ENCODE measurements around the gene DOCK4. TPM values are rescaled to one million over a fixed set of nuclear protein-coding genes. Genes with fewer than 3 reads are reported as not detected.

Gene DOCK4
- total RNA-seq, 1 donor from 2014 or later = 16.8 TPM

DNA sequence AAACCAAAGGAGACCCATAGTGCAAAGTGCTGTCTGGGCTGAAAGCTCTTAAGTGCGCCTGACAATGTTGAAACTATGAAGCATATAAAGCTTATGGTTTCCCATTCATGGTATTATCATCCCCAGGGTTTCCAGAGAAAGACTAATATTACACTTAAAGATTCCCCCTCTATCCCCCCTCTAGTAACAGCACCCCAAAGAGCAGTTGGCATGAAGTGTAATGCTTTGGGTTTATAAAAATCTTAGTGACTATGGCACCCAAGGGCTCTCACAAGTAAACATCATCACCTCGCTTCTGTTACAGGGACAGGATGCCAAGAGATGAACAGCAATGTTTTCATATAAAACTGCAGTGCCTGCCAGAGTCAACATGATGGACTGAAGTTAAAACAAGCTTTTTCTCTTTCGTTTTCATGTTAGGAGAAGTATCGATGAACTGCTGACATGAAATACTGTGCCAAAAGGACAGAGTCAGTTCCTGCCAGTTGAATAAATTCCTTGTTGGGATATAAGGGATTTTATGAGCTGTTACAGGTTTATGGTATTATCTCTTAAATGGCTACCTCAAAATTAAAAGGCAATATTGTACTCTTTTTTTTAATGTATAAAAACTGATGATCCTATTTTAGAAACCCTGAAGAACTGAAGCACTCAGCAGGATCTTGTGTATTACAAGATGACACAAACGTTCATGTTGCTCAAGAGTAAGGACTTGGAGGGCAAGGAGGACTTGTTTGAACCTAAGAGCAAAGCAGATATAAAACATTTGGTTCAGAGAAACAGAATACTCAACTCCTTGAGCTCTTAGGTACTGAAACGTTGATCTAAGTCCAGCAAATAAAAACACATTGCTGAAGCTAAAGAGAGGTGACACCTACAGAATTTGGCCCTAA, 440.2 kb downstream of the DOCK4 start:
- DNase-seq (ENCODE audit: missing footprints) = no peak
- no peak for ATAC-seq
- intact Hi-C loops (cut with DNase I) = loop anchor here (10.0 kb wide), 1 partner anchor 439 kb away; the partner anchor contains the start of genes DOCK4 and ZNF277

DNA sequence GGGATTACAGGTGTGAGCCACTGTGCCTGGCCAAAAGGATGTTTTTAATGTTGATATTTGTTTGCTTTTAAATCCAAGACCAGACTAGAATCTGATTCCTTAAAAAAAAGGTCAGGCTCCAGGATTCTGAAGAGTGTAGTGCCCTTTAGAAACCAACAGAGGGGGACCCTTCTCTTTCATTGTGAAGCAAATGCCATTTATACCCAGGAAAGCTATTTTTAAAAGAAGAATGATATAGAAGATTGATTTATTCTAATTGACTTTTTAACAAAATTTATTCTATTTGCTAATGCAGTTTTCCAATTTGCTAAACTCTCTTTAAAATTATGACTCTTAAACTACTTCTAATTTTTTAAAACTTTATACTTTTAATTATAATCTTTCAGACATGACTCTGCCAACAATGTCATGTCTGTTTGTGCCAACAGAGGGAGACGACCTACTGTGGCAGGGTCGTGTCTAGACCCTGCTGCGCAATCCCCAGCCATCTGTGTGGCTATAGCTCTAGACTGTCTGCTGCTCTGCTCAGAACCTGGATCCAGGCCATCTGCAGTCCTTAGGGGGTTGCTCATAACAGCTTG, 442.9 kb downstream of the DOCK4 start:
- DNase-seq (ENCODE audit: missing footprints) (no peak), ATAC-seq (peak; percentile 57)
- intact Hi-C loops (cut with DNase I) = loop anchor here (5.0 to 10.0 kb wide), 2 partner anchors 94 to 441 kb away; partner anchors contain the start of genes DOCK4 and ZNF277

DNA sequence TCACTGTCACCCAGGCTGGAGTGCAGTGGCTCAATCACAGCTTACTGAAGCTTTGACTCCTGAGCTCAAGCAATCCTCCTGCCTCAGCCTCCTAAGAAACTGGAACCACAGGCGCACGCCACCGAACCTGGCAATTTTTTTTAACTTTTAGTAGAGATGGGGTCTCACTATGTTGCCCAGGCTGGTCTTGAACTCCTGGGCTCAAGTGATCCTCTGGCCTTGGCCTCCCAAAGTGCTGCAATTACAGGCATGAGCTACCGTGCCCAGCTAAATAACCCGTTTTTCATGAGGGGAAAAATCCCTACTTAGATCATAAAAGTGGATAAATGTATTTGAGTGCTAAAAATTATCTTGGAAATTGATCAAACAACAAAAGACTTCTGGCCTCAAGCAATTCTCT, 443.4 kb downstream of the DOCK4 start:
- DNase-seq (ENCODE audit: missing footprints) (no peak), ATAC-seq (no peak)
- intact Hi-C loops (cut with DNase I) = loop anchor here (5.0 to 10.0 kb wide), 2 partner anchors 95 to 442 kb away; partner anchors contain the start of genes DOCK4 and ZNF277

DNA sequence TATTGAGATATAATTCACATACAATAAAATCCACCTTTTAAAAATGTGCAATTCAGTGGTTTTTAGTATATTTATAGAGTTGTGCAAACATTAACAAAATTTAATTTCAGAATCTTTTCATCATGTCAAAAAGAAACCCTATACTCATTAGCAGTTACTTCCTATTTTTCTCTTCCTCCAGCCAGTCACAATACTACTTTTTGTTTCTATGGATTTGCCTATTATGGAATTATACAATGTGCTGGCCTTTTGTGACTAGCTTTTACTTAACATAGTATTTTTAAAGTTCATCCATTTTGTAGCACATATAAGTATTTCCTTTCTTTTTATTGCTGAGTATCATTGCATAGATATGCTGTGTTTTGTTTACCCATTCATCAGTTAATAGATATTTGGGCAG, 444.0 kb downstream of the DOCK4 start:
- intact Hi-C loops (cut with DNase I) = loop anchor here (5.0 to 10.0 kb wide), 2 partner anchors 95 to 443 kb away; partner anchors contain the start of genes DOCK4 and ZNF277
- ATAC-seq (no peak), DNase-seq (ENCODE audit: missing footprints) (no peak)

DNA sequence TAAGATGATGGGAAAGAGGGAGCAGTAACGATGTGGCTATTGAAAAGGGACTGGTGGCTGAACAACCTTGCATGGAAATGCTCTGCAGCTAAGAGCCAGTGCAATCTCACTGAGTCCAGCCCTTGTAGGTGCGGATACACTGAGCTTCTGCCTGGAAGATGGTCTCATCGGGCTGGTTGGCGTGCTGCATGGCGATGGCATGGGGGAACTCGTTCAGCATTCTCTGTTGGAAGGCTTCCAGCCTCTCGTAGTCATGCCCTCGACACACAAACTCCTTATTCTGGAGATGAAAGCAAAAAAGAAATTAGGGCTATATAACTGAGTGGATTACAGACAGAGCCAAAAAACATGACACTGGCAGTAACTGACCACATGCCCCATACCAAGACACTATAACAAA, 446.2 kb downstream of the DOCK4 start:
- intact Hi-C loops (cut with DNase I) = loop anchor here (5.0 to 10.0 kb wide), 2 partner anchors 97 to 445 kb away; partner anchors contain the start of genes DOCK4 and ZNF277
- no peak for ATAC-seq
- no peak for DNase-seq (ENCODE audit: missing footprints)

DNA sequence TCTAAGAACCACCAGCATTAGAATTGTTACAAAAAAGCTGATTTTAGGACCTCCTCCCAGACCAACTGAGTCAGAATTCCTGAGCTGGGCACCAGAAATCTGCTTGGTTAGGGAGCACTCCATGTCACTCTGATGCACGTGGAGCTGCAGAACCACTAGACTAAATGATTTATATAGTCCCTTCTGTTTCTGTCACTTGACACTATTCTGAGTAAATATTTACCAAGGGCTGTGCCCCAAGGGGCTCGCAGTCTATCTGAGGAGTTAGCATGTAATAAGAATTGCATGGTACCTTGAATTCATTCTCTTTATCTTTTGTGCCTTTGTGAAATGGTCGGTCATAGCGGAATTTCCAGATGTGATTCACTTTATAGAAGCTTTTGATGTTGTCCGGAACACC, 447.9 kb downstream of the DOCK4 start:
- no peak for DNase-seq (ENCODE audit: missing footprints)
- intact Hi-C loops (cut with DNase I) = loop anchor here (5.0 kb wide), 1 partner anchor 654 kb away; no protein-coding TSS in a partner anchor
- ATAC-seq = no peak

DNA sequence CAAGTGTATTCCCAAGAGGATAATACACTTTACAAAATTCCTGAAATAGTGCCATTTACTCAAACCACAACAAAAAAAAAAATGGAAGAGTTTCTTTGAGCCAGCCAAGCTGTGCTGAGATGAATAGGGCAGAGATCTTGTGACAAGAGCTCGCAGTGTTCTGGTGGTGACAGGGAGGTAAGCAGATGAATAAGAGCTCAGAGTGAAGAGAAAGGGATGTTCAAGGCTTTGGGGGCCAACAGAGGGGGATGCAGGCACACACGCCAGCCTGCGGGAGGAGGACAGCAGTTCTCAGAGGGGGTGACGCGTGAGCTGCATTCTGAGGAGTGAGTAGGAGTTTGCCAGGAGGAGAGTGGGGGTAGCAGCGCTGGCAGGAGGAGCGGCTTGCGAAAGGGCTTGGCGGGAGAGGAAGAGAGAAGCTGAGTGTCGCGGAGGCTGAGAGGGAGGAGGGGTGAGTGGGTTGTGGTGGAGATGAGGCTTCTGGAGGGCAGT, 449.5 kb downstream of the DOCK4 start:
- intact Hi-C loops (cut with DNase I) = loop anchor here (5.0 kb wide), 1 partner anchor 656 kb away; no protein-coding TSS in a partner anchor
- peak; percentile 90 for ATAC-seq
- DNase-seq (ENCODE audit: missing footprints) = peak; percentile 87

DNA sequence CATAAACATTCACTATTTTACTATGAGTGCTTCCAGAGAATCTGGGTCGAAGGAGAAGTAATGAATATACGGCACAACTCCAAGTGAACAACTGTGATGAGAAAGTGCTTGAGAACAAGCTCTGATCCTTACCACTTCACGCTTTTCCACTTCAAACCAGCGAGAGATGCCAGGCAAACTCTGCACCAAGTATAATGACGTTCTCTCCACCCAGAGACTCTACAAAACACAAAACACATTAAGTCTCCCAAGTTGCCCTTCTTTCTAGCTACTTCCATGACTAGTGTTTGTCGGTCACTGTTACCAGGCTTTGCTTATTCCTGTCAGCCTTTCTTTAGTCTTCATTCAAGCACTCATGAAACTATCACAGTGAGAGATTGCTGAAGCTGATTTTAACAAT, 450.8 kb downstream of the DOCK4 start:
- DNase-seq (ENCODE audit: missing footprints) (no peak), ATAC-seq (no peak)
- intact Hi-C loops (cut with DNase I) = loop anchor here (5.0 kb wide), 1 partner anchor 657 kb away; no protein-coding TSS in a partner anchor

DNA sequence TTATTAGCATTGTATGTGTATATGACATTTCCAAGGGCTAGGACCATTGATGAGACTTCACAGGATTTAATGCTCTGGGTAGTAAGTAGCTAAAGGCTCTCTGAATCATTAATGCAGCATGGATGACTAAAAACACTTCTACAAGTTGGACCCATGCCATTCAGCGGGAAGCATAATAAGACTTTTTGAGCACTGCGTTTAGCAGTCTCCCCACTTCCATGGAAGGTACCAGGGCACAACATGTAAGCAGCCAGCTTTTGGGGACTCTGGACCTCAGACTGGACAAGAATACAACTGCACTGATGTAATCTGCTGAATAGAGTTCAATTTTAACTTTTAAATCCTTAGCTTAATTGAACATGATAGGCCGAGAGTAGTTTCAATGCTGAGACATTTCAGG, 452.2 kb downstream of the DOCK4 start:
- intact Hi-C loops (cut with DNase I) = loop anchor here (5.0 kb wide), 1 partner anchor 743 kb away; no protein-coding TSS in a partner anchor
- DNase-seq (ENCODE audit: missing footprints) (no peak), ATAC-seq (no peak)

DNA sequence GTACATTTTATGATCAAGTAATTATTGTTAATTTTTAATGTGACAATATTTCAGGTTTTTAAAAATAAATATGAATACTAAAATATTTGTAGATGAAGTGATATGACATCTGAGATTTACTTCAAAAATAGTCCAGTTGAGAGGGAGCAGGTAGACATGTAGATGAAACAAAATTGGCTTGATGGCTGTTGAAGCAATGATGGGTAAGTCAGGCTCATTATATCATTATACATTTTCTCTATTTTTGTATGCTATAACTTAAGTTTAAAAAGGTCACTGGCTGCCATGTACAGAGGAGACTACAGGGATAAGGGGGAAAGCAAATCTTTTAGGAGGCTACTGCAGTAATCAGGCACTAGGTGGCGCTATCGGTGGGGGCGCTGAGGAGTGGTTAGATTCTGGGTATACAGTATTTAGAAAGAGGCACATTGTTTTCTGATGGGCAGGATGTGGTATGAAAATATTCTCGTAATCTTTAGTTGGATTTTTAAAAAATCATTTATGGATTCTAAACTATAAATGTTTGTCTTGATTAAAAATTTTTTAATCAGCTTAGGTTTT, 454.1 kb downstream of the DOCK4 start:
- intact Hi-C loops (cut with DNase I) = loop anchor here (5.0 kb wide), 1 partner anchor 745 kb away; no protein-coding TSS in a partner anchor

DNA sequence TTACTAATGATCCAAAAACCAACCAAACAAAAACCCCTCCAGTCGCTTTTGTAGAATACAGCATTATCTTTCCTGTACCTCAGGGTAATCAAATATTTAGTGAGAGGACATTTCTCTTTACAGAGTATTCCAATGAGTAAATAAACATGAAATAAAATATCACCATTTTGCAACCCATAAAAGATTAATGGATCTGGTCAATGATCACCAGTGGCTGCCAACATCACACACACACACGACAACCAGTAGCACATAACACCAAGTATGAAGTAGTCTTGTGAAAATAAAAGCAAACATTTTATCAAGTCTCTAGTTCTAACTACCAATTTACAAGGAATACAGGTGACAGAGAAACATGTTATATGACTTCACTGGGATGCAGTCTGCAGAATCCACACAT, 455.3 kb downstream of the DOCK4 start:
- intact Hi-C loops (cut with DNase I) = loop anchor here (5.0 kb wide), 1 partner anchor 746 kb away; no protein-coding TSS in a partner anchor
- DNase-seq (ENCODE audit: missing footprints) (no peak), ATAC-seq (no peak)

More for the DNA sequence above, 454.1 kb downstream of the DOCK4 start:
- no peak for ATAC-seq
- peak; percentile 79 for DNase-seq (ENCODE audit: missing footprints)

DNA sequence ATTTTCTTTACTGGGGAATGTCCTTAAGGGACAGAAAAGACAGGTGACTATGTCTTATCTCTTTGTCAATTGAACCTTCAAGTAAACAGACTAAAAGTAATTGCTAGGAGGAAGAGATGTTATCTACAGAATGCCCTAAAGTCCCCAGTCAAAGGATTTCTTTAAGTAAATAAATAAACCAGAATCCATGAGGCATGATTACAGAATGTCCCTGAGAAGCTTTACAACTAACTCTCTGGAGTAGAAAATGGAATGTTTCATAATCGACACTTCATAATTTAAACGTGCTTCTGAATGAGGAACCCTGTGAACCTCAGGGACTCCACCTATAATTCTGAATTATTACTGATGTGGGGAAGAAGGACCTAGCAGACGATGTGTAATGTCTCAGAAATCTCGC, 456.0 kb downstream of the DOCK4 start:
- no peak for DNase-seq (ENCODE audit: missing footprints)
- ATAC-seq = no peak
- intact Hi-C loops (cut with DNase I) = loop anchor here (5.0 kb wide), 1 partner anchor 747 kb away; no protein-coding TSS in a partner anchor

DNA sequence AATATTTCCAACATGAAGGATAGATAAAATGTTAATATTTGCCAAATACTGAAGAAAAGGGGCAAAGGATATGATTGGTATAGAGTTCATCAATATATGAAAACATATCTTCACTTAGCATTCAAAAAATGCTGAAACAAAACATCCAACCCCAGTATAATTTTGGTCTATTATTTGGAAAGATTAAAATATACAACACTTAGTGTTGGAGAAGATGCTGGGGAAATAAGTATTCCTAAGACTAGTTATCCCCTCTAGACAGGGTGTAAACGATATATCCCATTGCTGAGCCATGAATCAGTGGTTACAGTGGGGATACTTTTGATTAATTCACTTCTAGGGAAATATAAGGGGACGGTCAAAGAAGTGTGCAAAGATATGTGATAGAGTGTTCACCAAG, 456.6 kb downstream of the DOCK4 start:
- intact Hi-C loops (cut with DNase I) = loop anchor here (5.0 kb wide), 1 partner anchor 748 kb away; no protein-coding TSS in a partner anchor
- DNase-seq (ENCODE audit: missing footprints) (no peak), ATAC-seq (no peak)

DNA sequence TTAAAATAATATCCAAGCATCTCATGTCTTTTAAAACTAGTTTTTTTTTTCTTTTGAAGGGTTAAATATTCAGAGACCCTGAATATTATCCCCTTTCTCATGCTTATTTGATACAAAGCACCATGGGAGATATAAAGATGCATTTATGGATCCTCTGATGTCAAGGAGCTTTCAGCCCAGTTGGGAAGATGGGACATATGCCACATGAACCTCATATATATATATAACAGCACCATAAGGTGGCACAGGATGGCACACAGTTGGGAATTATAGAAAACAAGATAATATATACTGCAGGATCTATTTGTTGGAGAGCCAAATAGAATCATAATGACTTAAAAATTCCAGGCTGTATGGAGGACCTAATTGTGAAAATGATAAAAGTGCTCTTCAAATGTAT, 458.5 kb downstream of the DOCK4 start:
- no peak for DNase-seq (ENCODE audit: missing footprints)
- intact Hi-C loops (cut with DNase I) = no loop called here
- no peak for ATAC-seq

DNA sequence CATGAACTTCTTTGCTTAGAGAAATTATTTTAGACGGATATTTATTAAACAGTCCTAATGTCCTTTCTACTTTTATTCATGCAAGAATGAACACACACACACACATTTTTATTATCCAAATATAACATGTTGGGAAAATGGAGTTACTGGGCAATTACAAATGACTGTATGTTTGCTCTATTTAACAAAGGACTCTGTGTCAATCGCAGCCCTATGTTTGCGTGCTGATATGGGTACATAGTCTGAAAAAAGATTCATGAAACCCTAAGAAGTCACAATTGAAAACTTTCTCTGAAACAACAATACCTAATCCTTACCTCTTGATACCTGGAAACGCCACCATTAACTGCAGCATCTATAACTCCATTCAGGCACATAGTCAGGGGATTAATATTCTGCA, 459.2 kb downstream of the DOCK4 start:
- ATAC-seq = no peak
- intact Hi-C loops (cut with DNase I) = no loop called here

DNA sequence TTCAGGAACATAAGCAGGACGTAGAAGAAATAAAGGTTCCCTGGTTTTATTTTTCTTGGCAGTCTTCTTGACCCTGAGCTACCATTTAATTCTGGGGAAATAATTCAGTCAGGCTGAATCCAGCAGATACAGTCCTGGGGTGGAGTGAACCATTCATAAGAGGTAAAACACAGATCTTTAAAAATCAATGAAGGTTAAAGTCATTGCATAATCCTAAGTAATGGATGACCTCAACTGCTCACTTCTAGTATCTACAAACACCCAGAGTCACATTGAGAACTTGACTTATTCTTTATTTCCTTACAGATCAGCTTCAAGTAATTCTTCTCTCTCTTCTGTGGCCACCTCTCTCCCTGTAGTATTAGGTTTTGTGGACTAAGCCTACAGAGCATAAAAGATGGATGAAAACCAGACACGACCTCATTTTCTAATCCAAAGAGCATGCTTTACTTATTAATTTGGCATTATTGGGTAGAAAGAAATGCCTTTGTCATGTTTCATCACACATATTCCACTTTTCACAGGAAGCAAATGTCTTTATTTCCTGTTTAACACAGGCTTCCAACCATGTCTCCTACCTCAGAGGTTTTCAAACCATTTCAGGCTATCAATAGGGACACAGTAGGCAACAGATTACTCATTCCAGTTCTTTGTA, 461.6 kb downstream of the DOCK4 start:
- DNase-seq (ENCODE audit: missing footprints) = no peak
- intact Hi-C loops (cut with DNase I) = no loop called here

More for the DNA sequence above, 459.2 kb downstream of the DOCK4 start:
- no peak for DNase-seq (ENCODE audit: missing footprints)

DNA sequence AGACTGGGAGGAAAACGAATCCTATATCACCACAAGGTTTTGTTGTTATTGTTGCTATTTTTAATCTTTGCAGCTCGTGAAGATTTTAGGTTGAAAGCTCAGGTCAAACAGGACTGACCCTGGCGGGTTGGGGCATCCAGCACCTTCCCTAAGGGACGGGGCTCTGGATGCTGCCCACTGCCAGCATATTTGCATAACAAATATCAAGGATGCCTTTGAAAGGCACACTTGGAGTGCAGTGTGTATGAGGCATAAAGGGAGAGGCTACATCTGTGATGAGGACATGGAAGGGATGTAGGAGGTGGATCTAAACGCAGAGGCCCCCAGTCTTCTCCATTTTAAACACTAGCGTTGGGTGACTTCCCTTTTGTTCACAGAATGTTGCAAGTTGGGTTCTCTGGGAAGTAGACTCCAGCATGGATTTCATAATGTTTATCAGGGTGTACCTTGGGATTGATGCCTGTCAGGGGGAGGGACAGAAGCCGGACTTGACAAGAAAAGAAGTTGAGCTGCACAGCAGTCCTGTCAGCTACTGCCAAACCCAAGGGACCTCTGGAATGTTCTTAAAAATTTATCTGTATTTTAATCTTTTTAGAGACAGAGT, 462.9 kb downstream of the DOCK4 start:
- ATAC-seq = no peak
- no peak for DNase-seq (ENCODE audit: missing footprints)
- intact Hi-C loops (cut with DNase I) = no loop called here

More for the DNA sequence above, 461.6 kb downstream of the DOCK4 start:
- ATAC-seq = no peak

DNA sequence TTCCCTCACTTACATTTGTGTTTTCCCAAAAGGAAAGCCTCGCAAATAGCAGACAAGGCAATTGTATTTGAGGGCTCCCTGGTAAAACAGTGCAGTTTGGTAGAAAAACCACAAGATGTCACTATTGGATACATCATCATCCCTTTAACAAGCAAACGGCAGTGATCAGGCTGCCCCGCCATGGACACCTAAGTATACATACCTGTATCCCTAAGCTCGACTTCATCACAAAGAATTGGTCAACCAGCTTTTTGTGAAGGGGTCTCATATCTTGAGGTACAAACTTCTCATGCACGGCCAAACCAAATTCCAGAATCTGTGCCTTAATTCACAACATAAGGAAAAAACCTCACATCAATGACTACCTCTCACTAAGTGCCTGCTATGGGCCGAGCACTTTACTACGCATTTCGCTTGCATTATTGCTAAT, 464.4 kb downstream of the DOCK4 start:
- intact Hi-C loops (cut with DNase I) = no loop called here
- peak; percentile 70 for DNase-seq (ENCODE audit: missing footprints)
- ATAC-seq = peak; percentile 35

All from Right ventricle myocardium inferior (tissue), 1 donor.